ENCODE measurements around the gene DHX8.
"Not testable (repeated sequence)": the region's sequence is repeated elsewhere in the genome, so short reads cannot be mapped to it uniquely, and the experiment has no call there.

DNA sequence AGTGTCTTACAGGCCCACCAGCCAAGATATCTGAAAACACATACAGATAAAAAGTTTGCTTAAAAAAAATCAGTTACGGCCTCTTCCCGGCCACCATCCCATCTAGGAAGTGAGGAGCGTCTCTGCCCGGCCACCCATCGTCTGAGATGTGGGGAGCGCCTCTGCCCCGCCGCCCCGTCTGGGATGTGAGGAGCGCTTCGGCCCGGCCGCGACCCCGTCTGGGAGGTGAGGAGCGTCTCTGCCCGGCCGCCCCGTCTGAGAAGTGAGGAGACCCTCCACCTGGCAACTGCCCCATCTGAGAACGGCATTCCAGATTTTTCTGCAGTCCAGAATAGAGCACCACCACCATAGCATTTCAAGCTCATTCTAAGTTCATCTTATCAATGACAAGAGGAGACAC is 33.0 kb upstream of the DHX8 start:
- TF ChIP-seq EP300 (IDR thresholded peaks at IDR 0.05) = not testable (repeated sequence)
- TF ChIP-seq, protein P1, sequence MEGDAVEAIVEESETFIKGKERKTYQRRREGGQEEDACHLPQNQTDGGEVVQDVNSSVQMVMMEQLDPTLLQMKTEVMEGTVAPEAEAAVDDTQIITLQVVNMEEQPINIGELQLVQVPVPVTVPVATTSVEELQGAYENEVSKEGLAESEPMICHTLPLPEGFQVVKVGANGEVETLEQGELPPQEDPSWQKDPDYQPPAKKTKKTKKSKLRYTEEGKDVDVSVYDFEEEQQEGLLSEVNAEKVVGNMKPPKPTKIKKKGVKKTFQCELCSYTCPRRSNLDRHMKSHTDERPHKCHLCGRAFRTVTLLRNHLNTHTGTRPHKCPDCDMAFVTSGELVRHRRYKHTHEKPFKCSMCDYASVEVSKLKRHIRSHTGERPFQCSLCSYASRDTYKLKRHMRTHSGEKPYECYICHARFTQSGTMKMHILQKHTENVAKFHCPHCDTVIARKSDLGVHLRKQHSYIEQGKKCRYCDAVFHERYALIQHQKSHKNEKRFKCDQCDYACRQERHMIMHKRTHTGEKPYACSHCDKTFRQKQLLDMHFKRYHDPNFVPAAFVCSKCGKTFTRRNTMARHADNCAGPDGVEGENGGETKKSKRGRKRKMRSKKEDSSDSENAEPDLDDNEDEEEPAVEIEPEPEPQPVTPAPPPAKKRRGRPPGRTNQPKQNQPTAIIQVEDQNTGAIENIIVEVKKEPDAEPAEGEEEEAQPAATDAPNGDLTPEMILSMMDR (IDR thresholded peaks at IDR 0.05) = not testable (repeated sequence)

All from esophagus muscularis mucosa (tissue), 3 donors.